ENCODE data around the gene C2CD4C.

Gene C2CD4C

DNA sequence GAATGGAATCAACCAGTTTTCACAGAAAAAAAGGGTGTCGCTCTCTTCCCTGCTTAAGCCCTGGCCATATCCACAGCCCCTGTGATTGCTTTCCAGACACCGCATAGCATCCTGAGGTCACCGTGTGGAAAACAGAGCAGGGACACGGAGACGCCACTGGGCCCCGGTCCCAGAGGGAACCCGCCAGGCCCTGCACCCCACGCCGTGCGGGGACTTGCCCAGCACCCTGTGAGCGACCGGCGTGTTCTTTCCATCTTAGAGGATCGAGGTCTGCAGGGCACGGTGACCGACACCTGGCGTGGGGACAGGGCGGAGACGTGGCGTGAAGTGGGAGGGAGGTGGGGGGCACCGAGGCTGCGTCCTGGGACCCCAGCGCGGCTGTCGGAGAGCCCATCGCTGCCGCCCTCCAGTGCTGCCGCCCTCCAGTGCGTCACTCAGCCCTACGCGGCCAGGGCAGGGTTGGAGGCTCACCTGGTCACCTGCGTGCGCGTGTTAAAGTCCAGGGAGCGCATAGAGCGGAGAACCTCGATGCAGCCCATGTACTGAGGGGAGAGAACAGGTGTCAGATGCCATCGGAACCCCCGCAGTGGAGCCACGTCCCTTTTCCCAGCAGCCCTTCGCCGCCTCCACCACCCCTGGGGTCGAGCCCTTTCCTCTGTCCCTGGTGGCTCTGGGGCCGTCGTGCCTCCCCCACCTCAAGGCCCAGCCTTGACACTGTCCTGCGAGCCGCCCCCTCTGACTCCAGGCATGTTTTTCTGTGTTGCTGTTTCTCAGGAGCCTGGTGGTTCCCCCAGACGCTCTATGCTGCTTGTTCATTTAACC, 31.7 kb upstream of the C2CD4C start:
- Histone ChIP-seq H3K27me3 (replicated peaks) (no peaks in the 10 kb centered on the region), H3K4me3 (ENCODE audit: low read depth, low read length) (no peak overlapping the region), H3K36me3 (replicated peaks) (no peaks in the 10 kb centered on the region), H3K27ac (no peak overlapping the region)
- in situ Hi-C loops (cut with HindIII; ENCODE audit: low pct_ligation_motif_present, low sequenced_read_pairs): no loop called here
- DNase-seq: no peak
- TF ChIP-seq, protein P1, sequence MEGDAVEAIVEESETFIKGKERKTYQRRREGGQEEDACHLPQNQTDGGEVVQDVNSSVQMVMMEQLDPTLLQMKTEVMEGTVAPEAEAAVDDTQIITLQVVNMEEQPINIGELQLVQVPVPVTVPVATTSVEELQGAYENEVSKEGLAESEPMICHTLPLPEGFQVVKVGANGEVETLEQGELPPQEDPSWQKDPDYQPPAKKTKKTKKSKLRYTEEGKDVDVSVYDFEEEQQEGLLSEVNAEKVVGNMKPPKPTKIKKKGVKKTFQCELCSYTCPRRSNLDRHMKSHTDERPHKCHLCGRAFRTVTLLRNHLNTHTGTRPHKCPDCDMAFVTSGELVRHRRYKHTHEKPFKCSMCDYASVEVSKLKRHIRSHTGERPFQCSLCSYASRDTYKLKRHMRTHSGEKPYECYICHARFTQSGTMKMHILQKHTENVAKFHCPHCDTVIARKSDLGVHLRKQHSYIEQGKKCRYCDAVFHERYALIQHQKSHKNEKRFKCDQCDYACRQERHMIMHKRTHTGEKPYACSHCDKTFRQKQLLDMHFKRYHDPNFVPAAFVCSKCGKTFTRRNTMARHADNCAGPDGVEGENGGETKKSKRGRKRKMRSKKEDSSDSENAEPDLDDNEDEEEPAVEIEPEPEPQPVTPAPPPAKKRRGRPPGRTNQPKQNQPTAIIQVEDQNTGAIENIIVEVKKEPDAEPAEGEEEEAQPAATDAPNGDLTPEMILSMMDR (IDR thresholded peaks at IDR 0.05; ENCODE audit: low read depth, low read length, missing control alignments): no peak

DNA sequence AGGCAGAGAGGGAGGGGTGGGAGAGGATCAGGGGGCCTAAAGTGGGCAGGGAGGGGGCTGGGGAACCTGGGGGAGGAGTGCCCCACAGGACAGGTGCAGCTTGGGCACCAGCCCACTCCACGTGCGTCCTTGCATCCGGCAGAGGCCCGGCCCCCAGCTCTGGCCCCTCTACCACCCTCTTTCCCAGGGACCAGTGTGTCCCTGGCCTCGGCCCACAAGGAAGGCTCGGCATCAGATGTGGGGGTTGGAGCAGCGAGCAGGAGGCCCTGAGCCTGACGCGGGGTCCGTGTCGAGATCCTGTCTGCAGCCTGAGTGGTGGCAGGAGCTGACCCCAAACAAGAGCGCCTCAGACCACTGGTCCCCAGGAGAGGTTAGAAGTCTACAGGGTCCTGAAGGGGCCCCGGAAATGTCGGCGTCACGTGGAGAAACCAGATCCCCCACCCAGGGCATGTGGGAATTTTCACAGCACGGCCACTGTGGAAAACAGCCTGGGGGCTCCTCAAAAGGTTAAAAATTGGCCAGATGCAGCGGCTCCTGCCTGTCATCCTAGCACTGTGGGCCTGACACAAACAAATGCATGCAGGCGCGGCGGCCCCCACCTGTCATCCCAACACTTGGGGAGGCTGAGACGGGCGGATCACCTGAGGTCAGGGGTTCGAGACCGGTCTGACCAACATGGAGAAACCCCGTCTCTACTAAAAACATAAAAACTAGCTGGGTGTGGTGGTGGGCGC, 30.4 kb upstream of the C2CD4C start:
- DNase-seq: no peak
- no peaks in the 10 kb centered on the region for H3K27me3 ChIP-seq (replicated peaks)
- TF ChIP-seq, protein P1 (IDR thresholded peaks at IDR 0.05; ENCODE audit: low read depth, low read length, missing control alignments): no peak
- no peaks in the 10 kb centered on the region for H3K36me3 ChIP-seq (replicated peaks)
- in situ Hi-C loops (cut with HindIII; ENCODE audit: low pct_ligation_motif_present, low sequenced_read_pairs): no loop called here
- no peak overlapping the region for H3K4me3 ChIP-seq (ENCODE audit: low read depth, low read length)
- no peak overlapping the region for H3K27ac ChIP-seq

DNA sequence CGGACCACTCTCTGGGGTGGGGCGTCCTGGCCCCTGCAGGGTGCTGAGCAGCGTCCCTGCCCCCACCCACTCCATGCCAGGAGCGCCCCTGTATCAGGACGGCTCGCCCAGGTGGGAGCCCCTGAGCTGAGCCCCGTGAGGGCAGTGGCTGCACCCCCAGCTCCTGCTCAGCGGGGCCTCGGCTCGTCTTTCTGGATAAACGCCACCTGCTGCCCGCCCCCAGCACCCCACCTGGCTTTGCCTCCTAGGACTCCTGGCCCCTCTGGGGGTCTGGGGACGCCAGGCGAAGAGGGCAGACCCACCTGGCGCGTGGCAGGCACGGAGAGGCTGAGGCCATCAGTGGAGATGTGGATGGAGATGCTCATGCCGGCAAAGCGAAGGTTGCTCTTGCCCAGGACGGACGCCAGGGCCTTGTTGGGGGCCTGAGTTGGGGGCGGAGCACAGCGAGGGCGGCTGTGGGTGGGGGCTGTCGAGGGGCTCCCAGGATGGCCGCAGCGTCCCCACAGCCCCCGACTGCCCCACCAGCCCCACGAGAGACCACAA, 29.5 kb upstream of the C2CD4C start:
- TF ChIP-seq, protein P1 (IDR thresholded peaks at IDR 0.05; ENCODE audit: low read depth, low read length, missing control alignments): no peak
- Histone ChIP-seq H3K27ac (no peak overlapping the region), H3K4me3 (ENCODE audit: low read depth, low read length) (no peak overlapping the region), H3K27me3 (replicated peaks) (no peaks in the 10 kb centered on the region), H3K36me3 (replicated peaks) (no peaks in the 10 kb centered on the region)
- DNase-seq: no peak
- in situ Hi-C loops (cut with HindIII; ENCODE audit: low pct_ligation_motif_present, low sequenced_read_pairs): no loop called here

DNA sequence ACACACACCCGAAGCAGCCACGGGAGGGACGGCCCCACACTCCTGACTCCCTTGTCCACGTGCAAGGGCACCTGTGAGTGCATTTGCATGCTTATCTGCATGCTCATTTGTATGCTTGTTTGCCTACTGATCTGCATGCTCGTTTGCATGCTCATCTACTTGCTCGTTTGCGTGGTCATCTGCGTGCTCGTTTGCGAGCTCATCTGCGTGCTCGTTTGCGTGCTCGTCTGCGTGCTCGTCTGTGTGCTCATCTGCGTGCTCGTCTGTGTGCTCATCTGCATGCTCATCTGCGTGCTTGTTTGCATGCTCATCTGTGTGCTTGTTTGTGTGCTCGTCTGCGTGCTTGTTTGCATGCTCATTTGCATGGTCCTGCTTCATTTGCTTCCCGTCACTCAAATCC, 28.1 kb upstream of the C2CD4C start:
- Histone ChIP-seq H3K27me3 (replicated peaks) (no peaks in the 10 kb centered on the region), H3K4me3 (ENCODE audit: low read depth, low read length) (no peak overlapping the region), H3K27ac (no peak overlapping the region), H3K36me3 (replicated peaks) (no peaks in the 10 kb centered on the region)
- DNase-seq: no peak
- TF ChIP-seq, protein P1 (IDR thresholded peaks at IDR 0.05; ENCODE audit: low read depth, low read length, missing control alignments): no peak
- in situ Hi-C loops (cut with HindIII; ENCODE audit: low pct_ligation_motif_present, low sequenced_read_pairs): no loop called here

DNA sequence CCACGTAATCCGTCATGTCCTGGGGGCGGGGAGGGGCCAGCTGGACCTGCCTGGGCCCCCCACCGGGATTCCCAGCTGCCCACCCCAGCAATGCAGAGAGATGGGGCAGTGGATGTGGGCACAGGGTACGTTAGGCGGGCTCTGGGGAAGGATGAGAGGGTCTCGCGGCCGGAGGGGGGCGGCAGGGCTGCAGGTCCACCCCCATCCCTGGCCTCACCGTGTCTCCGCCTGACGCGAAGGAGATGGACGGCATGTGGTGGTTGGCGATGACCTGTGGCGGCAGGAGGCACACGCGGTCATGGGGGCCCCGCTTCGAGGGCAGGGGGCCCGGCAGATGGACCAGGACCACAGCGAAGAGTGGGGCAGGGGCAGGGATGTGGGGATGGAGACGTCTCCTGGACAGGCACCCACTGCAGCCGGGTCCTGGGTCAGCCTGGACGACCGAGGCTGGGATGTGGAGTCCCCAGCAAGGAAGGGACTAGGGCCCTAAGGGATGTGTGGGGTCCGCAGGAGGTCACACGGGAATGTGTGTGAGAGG, 27.5 kb upstream of the C2CD4C start:
- in situ Hi-C loops (cut with HindIII; ENCODE audit: low pct_ligation_motif_present, low sequenced_read_pairs): no loop called here
- H3K27ac ChIP-seq: no peak overlapping the region
- H3K36me3 ChIP-seq (replicated peaks): no peaks in the 10 kb centered on the region
- no peaks in the 10 kb centered on the region for H3K27me3 ChIP-seq (replicated peaks)
- TF ChIP-seq, protein P1 (IDR thresholded peaks at IDR 0.05; ENCODE audit: low read depth, low read length, missing control alignments): no peak
- DNase-seq: no peak
- H3K4me3 ChIP-seq (ENCODE audit: low read depth, low read length): no peak overlapping the region
